Brain microvascular endothelial cell (primary cell): ENCODE measurements around the gene LRMDA.

ENCODE experiments used
- DNase-seq: peaks from one replicate; pipeline ENCODE4 v3.0.0-alpha.2; 2020
- H3K27ac ChIP-seq: fragments of 250-450 bp; sonication (Bioruptor Pico); 2 replicates; pipeline ENCODE4 v1.5.1; 2020; ENCODE audit warnings: mild to moderate bottlenecking, moderate library complexity
- H3K27me3 ChIP-seq: fragments of 250-450 bp; sonication (Bioruptor Pico); replicated peaks from 2 replicates; pipeline ENCODE4 v1.5.1; 2020; ENCODE audit warnings: mild to moderate bottlenecking
- H3K36me3 ChIP-seq: fragments of 250-450 bp; sonication (Bioruptor Pico); replicated peaks from 2 replicates; pipeline ENCODE4 v1.5.1; 2020; ENCODE audit warnings: mild to moderate bottlenecking
- H3K4me3 ChIP-seq: 2 replicates; pipeline ENCODE4 v1.5.1; 2011; ENCODE audit warnings: low read depth, mild to moderate bottlenecking, control low read depth, low read length, moderate library complexity
- in situ Hi-C: cut with HindIII; loops from 2 replicates; pipeline ENCODE4 v1.10.0; 2017; ENCODE audit warnings: low sequenced_read_pairs, low pct_ligation_motif_present
- TF ChIP-seq, protein P1 (sequence below): IDR thresholded peaks from 2 replicates; pipeline ENCODE4 v1.5.1; 2011; ENCODE audit warnings: low read depth, mild to moderate bottlenecking, moderate library complexity, low read length, control low read depth, inconsistent platforms; ENCODE audit errors: missing control alignments

LRMDA gene

DNA sequence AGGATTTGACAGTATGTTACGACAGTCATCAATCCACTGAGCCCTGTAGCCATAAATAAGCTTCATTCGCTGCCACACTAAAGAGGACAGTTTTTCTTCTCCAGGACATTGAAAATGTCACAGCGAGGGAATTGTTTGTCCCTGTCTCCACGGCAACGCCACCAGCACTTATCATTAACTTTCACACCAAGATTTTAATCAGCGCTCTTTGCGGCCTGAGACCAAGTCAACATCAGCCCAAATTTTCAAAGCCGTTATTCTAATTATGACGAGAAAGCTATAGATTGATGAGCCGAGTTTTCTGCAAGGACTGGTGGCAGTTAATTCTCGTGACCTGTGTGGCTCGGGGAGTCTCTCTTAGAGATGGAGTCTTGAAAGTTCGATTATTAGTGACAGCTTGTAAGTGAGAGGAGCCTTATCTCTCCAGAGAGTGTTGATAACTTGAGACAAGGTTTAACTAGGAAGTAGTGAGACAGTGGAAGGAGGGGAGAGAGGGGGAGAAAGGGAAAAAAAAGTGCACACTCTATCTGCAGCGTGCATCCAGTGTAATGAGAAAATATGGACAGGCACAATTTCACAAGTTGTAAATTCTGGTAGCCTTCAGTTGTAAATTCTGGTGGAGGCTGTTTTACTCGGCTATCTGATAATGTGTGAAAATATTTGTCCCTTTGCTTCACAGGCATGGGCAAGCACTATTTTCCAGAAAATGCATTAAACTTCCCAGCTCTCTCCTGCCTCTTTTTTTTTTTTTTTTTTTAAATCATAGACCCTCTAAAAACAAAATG lies 473.3 kb downstream of the LRMDA start:
- no peak for DNase-seq
- Histone ChIP-seq H3K4me3 (no peak overlapping the region), H3K27ac (no peak overlapping the region), H3K27me3 (no peaks in the 10 kb centered on the region), H3K36me3 (no peaks in the 10 kb centered on the region)
- in situ Hi-C loops: no loop called here
- TF ChIP-seq, protein P1, sequence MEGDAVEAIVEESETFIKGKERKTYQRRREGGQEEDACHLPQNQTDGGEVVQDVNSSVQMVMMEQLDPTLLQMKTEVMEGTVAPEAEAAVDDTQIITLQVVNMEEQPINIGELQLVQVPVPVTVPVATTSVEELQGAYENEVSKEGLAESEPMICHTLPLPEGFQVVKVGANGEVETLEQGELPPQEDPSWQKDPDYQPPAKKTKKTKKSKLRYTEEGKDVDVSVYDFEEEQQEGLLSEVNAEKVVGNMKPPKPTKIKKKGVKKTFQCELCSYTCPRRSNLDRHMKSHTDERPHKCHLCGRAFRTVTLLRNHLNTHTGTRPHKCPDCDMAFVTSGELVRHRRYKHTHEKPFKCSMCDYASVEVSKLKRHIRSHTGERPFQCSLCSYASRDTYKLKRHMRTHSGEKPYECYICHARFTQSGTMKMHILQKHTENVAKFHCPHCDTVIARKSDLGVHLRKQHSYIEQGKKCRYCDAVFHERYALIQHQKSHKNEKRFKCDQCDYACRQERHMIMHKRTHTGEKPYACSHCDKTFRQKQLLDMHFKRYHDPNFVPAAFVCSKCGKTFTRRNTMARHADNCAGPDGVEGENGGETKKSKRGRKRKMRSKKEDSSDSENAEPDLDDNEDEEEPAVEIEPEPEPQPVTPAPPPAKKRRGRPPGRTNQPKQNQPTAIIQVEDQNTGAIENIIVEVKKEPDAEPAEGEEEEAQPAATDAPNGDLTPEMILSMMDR: no peak

DNA sequence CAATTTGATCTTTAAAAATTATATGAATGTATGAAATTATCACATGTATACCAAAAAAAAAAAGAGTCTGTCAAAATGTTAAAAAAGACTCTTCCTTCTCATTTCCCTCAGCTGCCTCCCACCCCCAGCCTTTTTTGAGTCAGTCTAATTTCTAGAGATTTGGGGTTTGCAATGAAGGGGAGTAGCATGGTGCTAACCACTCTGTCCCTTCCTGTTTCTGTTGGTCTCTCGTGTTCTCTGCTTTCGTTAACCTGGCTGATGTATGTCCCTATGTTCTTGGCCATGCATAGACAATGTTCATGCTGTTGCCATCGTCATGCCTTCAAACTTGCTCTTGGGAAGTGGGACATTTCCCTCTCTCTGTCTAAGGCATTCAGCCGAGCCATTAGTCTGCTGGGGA lies 474.1 kb downstream of the LRMDA start:
- Histone ChIP-seq H3K27me3 (no peaks in the 10 kb centered on the region), H3K4me3 (no peak overlapping the region), H3K27ac (no peak overlapping the region), H3K36me3 (no peaks in the 10 kb centered on the region)
- no peak for DNase-seq
- in situ Hi-C loops: no loop called here
- TF ChIP-seq, protein P1: no peak

DNA sequence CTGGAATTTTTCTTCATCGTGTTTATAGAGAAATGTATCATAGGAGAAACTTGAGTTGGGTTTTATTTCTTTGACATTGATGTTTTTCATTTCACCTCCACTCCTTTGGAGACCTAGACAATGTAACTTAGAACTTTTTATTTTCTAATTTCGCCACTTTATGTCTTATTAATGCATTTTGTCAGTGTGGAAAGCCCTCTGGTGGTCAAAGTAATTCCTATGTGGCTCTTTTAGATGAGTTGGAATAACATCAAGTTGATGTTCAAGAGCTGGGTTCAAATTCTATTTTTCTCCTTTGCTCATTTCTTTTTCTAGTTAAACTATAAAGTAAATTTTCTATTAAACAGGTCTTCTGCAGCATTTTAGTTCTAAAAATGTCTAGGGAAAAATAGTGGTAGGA lies 478.6 kb downstream of the LRMDA start:
- in situ Hi-C loops: no loop called here
- Histone ChIP-seq H3K27ac (no peak overlapping the region), H3K36me3 (no peaks in the 10 kb centered on the region), H3K27me3 (no peaks in the 10 kb centered on the region), H3K4me3 (no peak overlapping the region)
- TF ChIP-seq, protein P1: peak; percentile 51
- peak; percentile 6 for DNase-seq

DNA sequence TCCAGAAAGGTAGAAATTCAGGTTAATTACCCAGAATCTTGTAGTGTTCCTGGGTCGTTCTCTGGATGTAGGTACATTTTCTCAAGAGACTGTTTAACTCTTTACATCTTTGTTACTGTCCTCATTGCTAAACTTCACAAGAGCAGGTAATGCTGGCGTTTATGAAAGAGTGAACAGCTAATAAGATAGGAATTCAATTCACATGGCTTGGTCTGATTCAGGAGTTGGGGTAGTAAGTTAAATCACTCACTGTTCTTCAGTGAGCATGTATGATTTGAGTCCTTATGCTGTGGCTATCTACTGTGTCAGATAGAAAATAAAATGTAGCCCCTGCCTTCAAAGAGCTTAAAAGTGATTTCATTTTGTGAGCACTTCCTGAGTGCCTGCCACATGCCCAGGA lies 480.0 kb downstream of the LRMDA start:
- Histone ChIP-seq H3K27me3 (no peaks in the 10 kb centered on the region), H3K4me3 (no peak overlapping the region), H3K27ac (no peak overlapping the region), H3K36me3 (no peaks in the 10 kb centered on the region)
- TF ChIP-seq, protein P1: no peak
- in situ Hi-C loops: no loop called here
- DNase-seq: no peak

DNA sequence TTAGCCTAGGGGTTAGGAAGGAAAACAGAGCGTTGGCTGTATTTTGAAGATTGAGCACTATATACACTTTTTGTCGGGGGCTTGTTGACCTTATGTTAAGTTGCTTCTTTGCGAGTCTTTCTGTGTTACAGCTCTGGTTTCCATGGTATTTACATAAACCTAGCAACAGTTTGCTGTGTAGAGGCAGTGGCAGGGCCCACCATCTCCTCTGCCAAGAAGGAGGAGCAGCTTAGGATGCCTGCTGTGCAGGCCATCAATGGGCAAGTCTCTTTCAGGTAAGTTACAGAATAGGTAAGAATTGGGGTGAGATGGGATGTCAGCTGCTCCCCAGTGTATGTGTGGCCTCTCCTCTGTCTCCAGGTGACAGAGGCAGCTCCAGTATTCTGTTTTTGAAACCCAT lies 485.5 kb downstream of the LRMDA start:
- TF ChIP-seq, protein P1: no peak
- H3K36me3 ChIP-seq: no peaks in the 10 kb centered on the region
- H3K27ac ChIP-seq: no peak overlapping the region
- in situ Hi-C loops: no loop called here
- no peak overlapping the region for H3K4me3 ChIP-seq
- DNase-seq: no peak
- H3K27me3 ChIP-seq: no peaks in the 10 kb centered on the region

DNA sequence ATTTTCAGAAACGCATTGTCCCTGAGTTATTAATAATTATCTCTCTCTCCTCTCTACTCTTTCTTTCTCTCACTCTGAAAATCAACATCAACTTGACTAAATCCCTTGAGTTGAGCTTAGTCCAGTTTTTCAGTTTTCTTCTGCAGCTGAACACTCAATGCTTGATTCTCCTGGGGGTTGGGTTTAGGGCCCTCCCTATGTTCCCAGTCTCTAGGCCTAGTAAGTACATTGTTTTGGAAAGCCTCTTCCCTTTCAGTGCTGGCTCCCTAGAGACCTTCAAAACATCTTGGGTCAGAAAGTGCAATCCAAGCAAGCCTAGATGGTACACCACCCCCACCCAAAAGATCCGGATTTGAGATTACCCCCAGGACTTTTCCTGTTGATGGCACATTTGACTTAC lies 488.5 kb downstream of the LRMDA start:
- TF ChIP-seq, protein P1: no peak
- Histone ChIP-seq H3K27me3 (no peaks in the 10 kb centered on the region), H3K36me3 (no peaks in the 10 kb centered on the region), H3K4me3 (no peak overlapping the region), H3K27ac (no peak overlapping the region)
- in situ Hi-C loops: no loop called here
- DNase-seq: no peak
